H1 (cell line): Measurements from ENCODE around the gene N4BP3. TPM values are rescaled to one million over a fixed set of nuclear protein-coding genes. Genes with fewer than 3 reads are reported as not detected.
A peak's percentile ranks its signal among the peaks of the same experiment; 100 is the strongest.

ENCODE experiments used
- CTCF ChIA-PET: fragments of 300-600 bp; sonication (Branson Sonifier 250); formaldehyde crosslinking; loops from one replicate; lab custom pipeline; 2021; ENCODE audit not compliant: partially characterized antibody; lab: Charles Lee
- POLR2A ChIA-PET: fragments of 300-600 bp; sonication (Branson Sonifier 250); formaldehyde crosslinking; loops from one replicate; lab custom pipeline; 2021; ENCODE audit warnings: inconsistent platforms; ENCODE audit not compliant: partially characterized antibody; lab: Charles Lee
- DNase-seq, 2 experiments: peaks; one replicate each; pipeline versions ENCODE4 v3.0.0 to v3.0.0-alpha.2; 2010 to 2022; ENCODE audit warnings: low spot score in 2 of 2, low read depth in 1 of 2, mixed read lengths in 1 of 2
- FAIRE-seq: peaks from 2 replicates; lab custom pipeline; 2011; peaks lifted over from hg19 to GRCh38; lab: Jason Lieb, UNC
- H2AFZ ChIP-seq: 2 replicates; pipeline ENCODE4 v1.8.1; 2012; ENCODE audit warnings: low read length, inconsistent platforms
- H2AK5ac ChIP-seq: 2 replicates; pipeline ENCODE4 v1.6.1; 2013; ENCODE audit warnings: low read depth, low read length
- H2BK120ac ChIP-seq: replicated peaks from 2 replicates; pipeline ENCODE3; 2013; ENCODE audit warnings: low read depth, low read length, inconsistent platforms
- H2BK12ac ChIP-seq: 2 replicates; pipeline ENCODE4 v1.6.1; 2013; ENCODE audit warnings: low read depth, low read length
- H2BK15ac ChIP-seq: 2 replicates; pipeline ENCODE4 v1.6.1; 2013; ENCODE audit warnings: low read length
- H2BK20ac ChIP-seq: 2 replicates; pipeline ENCODE4 v1.6.1; 2013; ENCODE audit warnings: low read length
- H2BK5ac ChIP-seq: 2 replicates; pipeline ENCODE4 v1.6.1; 2013; ENCODE audit warnings: low read depth, low read length
- H3K14ac ChIP-seq: 2 replicates; pipeline ENCODE4 v1.6.1; 2013; ENCODE audit warnings: inconsistent platforms; ENCODE audit not compliant: insufficient read length
- H3K18ac ChIP-seq: 2 replicates; pipeline ENCODE4 v1.6.1; 2013; ENCODE audit warnings: low read length; ENCODE audit errors: extremely low read depth
- H3K23ac ChIP-seq: 2 replicates; pipeline ENCODE4 v1.6.1; 2013; ENCODE audit warnings: inconsistent platforms; ENCODE audit not compliant: insufficient read length
- H3K23me2 ChIP-seq: 2 replicates; pipeline ENCODE4 v1.6.1; 2013; ENCODE audit warnings: low read depth, low read length
- H3K27ac ChIP-seq: 2 replicates; pipeline ENCODE4 v1.6.1; 2011; ENCODE audit warnings: low read depth, low read length, inconsistent platforms
- H3K27me3 ChIP-seq, 4 experiments: replicated peaks in 1 of 4; 1 replicate in 1 of 4; 2 replicates in 3 of 4; pipeline versions ENCODE4 v1.6.1 to v1.8.1; 2011 to 2013; ENCODE audit warnings: low read length in 3 of 4, mild to moderate bottlenecking in 3 of 4, inconsistent platforms in 2 of 4, mixed read lengths in 2 of 4, moderate library complexity in 1 of 4; ENCODE audit not compliant: control insufficient read depth in 3 of 4, insufficient read depth in 3 of 4; ENCODE audit errors: extremely low read depth in 1 of 4
- H3K36me3 ChIP-seq, 4 experiments: 2 replicates each; pipeline versions ENCODE4 v1.6.1 to v1.8.1; 2011 to 2013; ENCODE audit warnings: mild to moderate bottlenecking in 4 of 4, low read length in 3 of 4, moderate library complexity in 2 of 4, control low read depth in 1 of 4, inconsistent platforms in 1 of 4; ENCODE audit not compliant: insufficient read depth in 4 of 4, control insufficient read depth in 2 of 4
- H3K4ac ChIP-seq: replicated peaks from 2 replicates; pipeline ENCODE3; 2013; ENCODE audit warnings: low read length, low read depth, mixed read lengths, inconsistent platforms; ENCODE audit not compliant: insufficient read length
- H3K4me1 ChIP-seq, 4 experiments: replicated peaks in 1 of 4; 1 replicate in 1 of 4; 2 replicates in 3 of 4; pipeline versions ENCODE4 v1.6.1 to v1.8.1; 2011 to 2013; ENCODE audit warnings: low read length in 3 of 4, inconsistent platforms in 2 of 4, mixed read lengths in 1 of 4; ENCODE audit not compliant: insufficient read depth in 4 of 4, control insufficient read depth in 3 of 4
- H3K4me2 ChIP-seq, 2 experiments: 2 replicates each; pipeline versions ENCODE4 v1.6.1 to v1.8.1; 2011 to 2013; ENCODE audit warnings: low read depth in 2 of 2, low read length in 2 of 2, control low read depth in 1 of 2, inconsistent platforms in 1 of 2, mild to moderate bottlenecking in 1 of 2; ENCODE audit not compliant: insufficient read depth in 1 of 2
- H3K4me3 ChIP-seq, 4 experiments: fragments of 200-600, 300-600 bp in 1 of 4; sonication (generic), shearing (Covaris generic), sonication (Bioruptor Twin) in 1 of 4; 2 replicates each; pipeline versions ENCODE4 v1.5.1 to v1.8.1; 2011 to 2016; ENCODE audit warnings: low read length in 4 of 4, low read depth in 3 of 4, control low read depth in 2 of 4, inconsistent platforms in 2 of 4, mild to moderate bottlenecking in 2 of 4, mixed read lengths in 1 of 4, moderate library complexity in 1 of 4; ENCODE audit not compliant: insufficient read depth in 2 of 4; ENCODE audit errors: extremely low read depth in 1 of 4
- H3K56ac ChIP-seq: replicated peaks from 2 replicates; pipeline ENCODE3; 2013; ENCODE audit warnings: low read depth, mild to moderate bottlenecking, mixed read lengths, low read length, inconsistent platforms; ENCODE audit not compliant: insufficient read length
- H3K79me1 ChIP-seq: 2 replicates; pipeline ENCODE4 v1.6.1; 2013; ENCODE audit warnings: low read depth, low read length, control low read depth
- H3K79me2 ChIP-seq, 2 experiments: 2 replicates each; pipeline versions ENCODE4 v1.6.1 to v1.8.1; 2012 to 2013; ENCODE audit warnings: low read length in 2 of 2, mild to moderate bottlenecking in 2 of 2, inconsistent platforms in 1 of 2; ENCODE audit not compliant: insufficient read depth in 2 of 2, control insufficient read depth in 1 of 2
- H3K9ac ChIP-seq, 4 experiments: replicated peaks in 1 of 4; 1 replicate in 1 of 4; 2 replicates in 3 of 4; pipeline versions ENCODE4 v1.6.1 to v1.8.1; 2011 to 2013; ENCODE audit warnings: low read depth in 3 of 4, low read length in 3 of 4, control low read depth in 2 of 4, mild to moderate bottlenecking in 2 of 4, moderate library complexity in 2 of 4, inconsistent platforms in 1 of 4; ENCODE audit errors: extremely low read depth in 1 of 4
- H3K9me3 ChIP-seq, 2 experiments: 2 replicates each; pipeline versions ENCODE4 v1.6.1 to v1.8.1; 2012 to 2013; ENCODE audit warnings: mild to moderate bottlenecking in 2 of 2, moderate library complexity in 2 of 2, control low read depth in 1 of 2, inconsistent platforms in 1 of 2, low read depth in 1 of 2, low read length in 1 of 2, mixed read lengths in 1 of 2; ENCODE audit not compliant: insufficient read depth in 2 of 2
- H4K20me1 ChIP-seq, 2 experiments: replicated peaks in 1 of 2; 2 replicates each; pipeline versions ENCODE3 to v1.8.1; 2011 to 2013; ENCODE audit warnings: inconsistent platforms in 2 of 2, low read length in 2 of 2, mild to moderate bottlenecking in 1 of 2; ENCODE audit not compliant: insufficient read depth in 2 of 2, control insufficient read depth in 1 of 2
- H4K5ac ChIP-seq: 2 replicates; pipeline ENCODE4 v1.6.1; 2013; ENCODE audit warnings: low read length, low read depth, mixed read lengths, inconsistent platforms; ENCODE audit not compliant: insufficient read length
- H4K8ac ChIP-seq: 2 replicates; pipeline ENCODE4 v1.8.0; 2013; ENCODE audit warnings: mild to moderate bottlenecking, moderate library complexity, low read length, inconsistent platforms; ENCODE audit not compliant: insufficient read depth; ENCODE audit errors: extremely low read depth
- H4K91ac ChIP-seq: replicated peaks from 2 replicates; pipeline ENCODE3; 2013; ENCODE audit warnings: low read length, mixed read lengths, inconsistent platforms; ENCODE audit not compliant: insufficient read length
- CTBP2 ChIP-seq: IDR thresholded peaks from 2 replicates; pipeline ENCODE4 v1.7.0; 2011; ENCODE audit warnings: borderline replicate concordance, mild to moderate bottlenecking, moderate library complexity, mixed read lengths, low read length; ENCODE audit not compliant: insufficient read depth, insufficient read length
- POLR2AphosphoS5 ChIP-seq: IDR thresholded peaks from 2 replicates; pipeline ENCODE4 v1.6.1; 2011; ENCODE audit warnings: low read depth, low read length
- WGBS, 2 experiments: shearing (Covaris generic) in 1 of 2; methylation state at CpG; one replicate each; pipeline versions ENCODE4 v1.1.6 to v1.1.7; 2013 to 2015; ENCODE audit warnings: low lambda C conversion rate in 2 of 2, mixed read lengths in 2 of 2, inconsistent platforms in 1 of 2, low coverage in 1 of 2, missing lambda C conversion rate in 1 of 2; ENCODE audit not compliant: insufficient replicate concordance in 2 of 2, insufficient coverage in 1 of 2, insufficient read length in 1 of 2; ENCODE audit errors: extremely low coverage in 1 of 2, missing lambda C conversion rate in 1 of 2; 5-methylcytosine and 5-hydroxymethylcytosine counted together
- polyA plus RNA-seq, 7 experiments: library from polyadenylated mRNA; depleted of rRNA in 3 of 7; stranded (reverse) in 5 of 7; unstranded in 2 of 7; fragments of >200 nt in 5 of 7; fragments of 200-250 nt in 2 of 7; gene quantifications; 1 replicate in 5 of 7; 2 replicates in 1 of 7; 4 replicates in 1 of 7; pipeline versions ENCODE4 v1.2.1 to v1.2.3, GENCODE V29; 2011 to 2013; ENCODE audit warnings: missing spikeins in 2 of 7, mixed read lengths in 2 of 7
- total RNA-seq: library from RNA; stranded (reverse); fragmentation: NEBNext Ultra II Directional; extraction: Animal tissue kit (Norgen Biotek cat#: 25700); gene quantifications from 2 replicates; pipeline ENCODE4 v1.2.1, GENCODE V29; 2021

The N4BP3 gene
- total and polyA plus RNA-seq, 2 of the 8 experiments (the other 6 are each of a cell fraction or from before 2014, with no cell fraction given), result 13.1 to 39.2 TPM

GRCh38 chr5:178143901-178144300 is 30.6 kb downstream of the N4BP3 start:
- POLR2A ChIA-PET, result interaction anchor here (1.1 to 40.7 kb wide), 10 partner anchors 9 to 67 kb away, joined by 3 to 1250 read pairs (median 11); partner anchors contain the start of genes N4BP3, NHP2 and RMND5B
- Histone ChIP-seq H3K23me2 (no peaks in the 10 kb centered on the region), H3K79me2 (no peaks in the 10 kb centered on the region), H2BK12ac (no peak overlapping the region), H3K4me1 (peaks cover 0 to 2% (median 0%) of the 10 kb centered on the region in 4 experiments; a peak in 3 of 7 replicates), H2BK5ac (0 out of 2 replicates have a peak overlapping the region, but pooled peaks have one; percentile 35), H3K4me2 (no peak overlapping the region), H2BK20ac (no peak overlapping the region), H3K14ac (no peak overlapping the region), H3K9ac (no peak overlapping the region), H3K36me3 (peaks cover 32 to 80% (median 60%) of the 10 kb centered on the region in 4 experiments), H2BK15ac (no peak overlapping the region), H4K8ac (no peak overlapping the region), H3K18ac (no peak overlapping the region), H4K20me1 (peaks cover 14 to 19% of the 10 kb centered on the region in 2 experiments), H3K4me3 (no peak overlapping the region), H3K27me3 (no peaks in the 10 kb centered on the region), H2BK120ac (no peak overlapping the region), H3K56ac (no peak overlapping the region), H3K23ac (no peak overlapping the region), H3K27ac (no peak overlapping the region), H3K79me1 (no peaks in the 10 kb centered on the region), H4K91ac (no peak overlapping the region), H3K4ac (no peak overlapping the region), H4K5ac (no peak overlapping the region), H2AK5ac (no peak overlapping the region), H2AFZ (no peak overlapping the region), H3K9me3 (no peaks in the 10 kb centered on the region)
- DNase-seq, result no peak
- no peak for FAIRE-seq
- CTCF ChIA-PET, result interaction anchor here (0.9 to 24.6 kb wide), 11 partner anchors 8 to 81 kb away, joined by 3 to 515 read pairs (median 4); partner anchors contain the start of gene NHP2
- TF ChIP-seq POLR2AphosphoS5, result peak; percentile 8; the same call in 1 of the 2 replicates
- no peak for TF ChIP-seq CTBP2
- WGBS, 2 experiments, result 98% methylated on average over 10 of the region's 10 CpGs; no CpG with 5 or more reads in 1 of the 2 experiments
